Skin of body (tissue), 2 donors: Measurements from ENCODE around the gene POLQ. TPM values are rescaled to one million over a fixed set of nuclear protein-coding genes. Genes with fewer than 3 reads are reported as not detected.
"Not testable (repeated sequence)": the region's sequence is repeated elsewhere in the genome, so short reads cannot be mapped to it uniquely, and the experiment has no call there.

ENCODE experiments used
- DNase-seq: peaks from one replicate; lab custom pipeline; 2025; lab: John Stamatoyannopoulos, UW
- total RNA-seq: library from RNA; depleted of rRNA; stranded (reverse); fragments of >200 nt; gene quantifications from one replicate; pipeline ENCODE4 v1.2.3, GENCODE V29; 2014

Gene POLQ
- total RNA-seq, 1 donor from 2014 or later: 3.7 TPM

DNA sequence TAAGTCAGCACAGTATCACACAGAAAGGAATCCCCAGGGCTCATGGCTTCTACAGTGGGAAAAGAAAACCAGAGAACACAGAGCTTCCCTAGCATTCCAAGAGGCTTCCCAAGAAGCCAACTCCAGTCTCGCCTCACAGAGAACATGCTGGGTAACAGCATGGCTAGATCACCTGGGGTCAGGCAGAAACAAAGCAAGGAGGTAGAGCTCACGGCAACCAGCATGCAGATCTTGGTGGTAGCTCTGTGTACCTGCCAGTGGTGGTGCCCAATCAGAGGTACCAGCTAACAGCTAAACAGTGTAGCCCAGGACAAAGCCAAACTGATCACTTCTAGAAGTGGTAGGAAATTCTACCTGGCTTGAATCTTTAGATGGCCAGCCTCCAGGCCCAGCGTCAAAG lies 31.3 kb downstream of the POLQ start:
- DNase-seq: no peak

DNA sequence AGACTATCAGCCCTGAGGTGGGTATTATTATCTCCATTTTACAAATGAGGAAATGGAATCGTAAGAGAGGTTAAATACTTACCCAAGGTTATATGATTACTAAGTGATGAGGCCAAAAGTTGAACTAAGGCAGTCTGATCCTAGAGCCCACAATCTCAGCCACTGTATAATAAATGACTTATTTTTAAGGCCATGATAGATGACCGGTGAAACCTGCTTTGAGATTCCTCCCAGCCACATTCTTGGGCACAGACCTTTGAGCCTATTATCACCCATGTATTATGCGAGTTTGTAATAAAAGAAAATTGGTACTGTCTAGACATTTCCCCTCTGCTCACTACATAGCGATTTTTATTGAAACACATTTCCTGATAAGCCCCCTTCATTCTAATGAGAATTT lies 37.4 kb downstream of the POLQ start:
- DNase-seq: no peak

DNA sequence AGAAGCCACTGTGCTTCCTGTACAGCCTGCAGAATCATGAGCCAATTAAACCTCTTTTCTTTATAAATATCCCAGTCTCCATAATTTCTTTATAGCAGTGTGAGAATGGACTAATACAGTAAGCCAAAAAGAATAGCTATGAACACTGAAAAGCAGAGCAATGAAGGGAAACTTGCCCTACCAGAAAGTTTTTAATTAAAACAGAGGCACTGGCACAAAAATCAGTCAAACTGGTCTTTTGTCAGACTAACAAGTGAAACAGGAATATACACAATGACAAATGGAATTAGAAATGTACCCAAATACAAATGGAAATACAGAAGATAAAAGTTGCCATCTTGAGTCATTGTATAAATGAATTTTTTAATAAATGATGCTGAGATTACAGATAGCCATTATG lies 40.5 kb downstream of the POLQ start:
- DNase-seq: no peak

DNA sequence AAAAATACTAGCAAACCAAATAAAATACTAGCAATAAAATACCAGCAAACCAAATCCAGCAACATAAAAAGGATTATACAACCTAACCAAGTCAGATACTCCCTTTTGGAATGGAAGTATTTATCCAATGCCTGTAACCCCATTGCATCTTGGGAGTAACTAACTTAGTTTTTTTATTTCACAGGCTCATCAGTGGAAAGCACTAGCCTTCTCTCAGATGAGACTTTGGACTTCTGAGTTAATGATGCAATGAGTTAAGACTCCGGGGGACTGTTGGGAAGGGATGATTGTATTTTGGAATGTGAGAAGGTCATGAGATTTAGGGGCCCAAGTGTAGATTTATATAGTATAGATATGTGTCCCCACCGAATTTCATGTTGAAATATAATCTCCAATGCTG lies 41.2 kb downstream of the POLQ start:
- DNase-seq: no peak

DNA sequence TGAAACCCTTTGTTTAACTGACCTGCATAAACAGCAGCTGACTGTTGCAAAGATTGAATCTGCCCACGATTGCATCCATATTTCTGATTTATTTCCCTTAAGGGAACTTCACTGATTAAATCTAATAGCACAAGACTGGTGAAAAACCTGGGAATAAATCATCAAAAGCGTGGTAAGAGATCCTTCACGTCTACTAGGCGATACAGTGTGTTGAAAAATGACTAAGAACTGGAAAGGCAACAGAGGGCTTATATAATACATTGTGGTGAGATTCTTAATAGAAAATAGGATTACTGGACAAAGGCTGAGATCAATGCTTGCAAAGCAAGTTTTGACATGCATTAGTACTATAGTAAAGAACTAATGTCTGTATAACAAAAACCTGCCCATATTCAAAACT lies 49.0 kb downstream of the POLQ start:
- no peak for DNase-seq

DNA sequence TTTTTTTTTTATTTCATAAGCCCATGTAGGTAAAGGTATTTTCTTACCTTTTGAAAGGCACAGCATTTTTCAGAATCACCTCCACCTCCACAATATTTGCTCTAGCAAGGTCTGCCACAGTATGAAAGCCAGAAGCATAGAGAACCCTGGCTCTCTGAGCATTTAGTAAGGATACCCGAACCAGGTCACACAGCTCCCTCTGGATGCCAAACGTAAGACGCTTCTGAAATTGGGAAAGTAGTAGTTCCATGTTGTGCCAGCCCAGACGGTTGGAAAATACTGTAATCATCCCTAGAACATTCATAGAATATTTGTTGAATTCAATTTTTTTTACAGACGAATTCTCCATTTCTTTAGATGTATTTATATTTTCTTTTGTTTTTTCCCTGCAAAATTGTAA lies 52.4 kb downstream of the POLQ start:
- DNase-seq: no peak

DNA sequence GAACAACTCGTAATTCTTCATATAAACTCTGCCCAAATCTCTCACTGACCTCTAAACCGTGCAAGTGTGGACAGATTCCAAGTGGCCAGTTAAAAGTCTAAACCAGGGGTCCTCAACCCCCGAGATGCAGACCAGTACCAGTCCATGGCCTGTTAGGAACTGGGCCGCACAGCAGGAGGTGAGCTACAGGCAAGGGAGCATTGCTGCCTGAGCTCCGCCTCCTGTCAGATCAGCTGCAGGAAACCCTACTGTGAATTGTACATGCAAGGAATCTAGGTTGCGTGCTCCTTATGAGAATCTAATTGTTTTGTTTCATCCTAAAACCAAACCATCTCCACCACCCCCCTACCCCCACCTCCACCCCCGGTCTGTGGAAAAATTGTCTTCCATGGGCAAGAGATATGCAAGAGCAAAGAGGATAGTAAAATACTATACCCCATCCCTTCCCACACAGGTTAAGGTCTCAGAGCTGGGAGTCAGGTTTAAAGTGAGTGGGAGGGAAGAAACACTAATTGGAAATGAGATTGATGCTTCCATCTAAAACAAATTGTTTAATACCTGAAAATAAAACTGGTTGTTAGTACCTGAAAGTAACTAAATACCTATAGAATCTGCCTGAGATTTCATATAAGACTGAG lies 54.0 kb downstream of the POLQ start:
- DNase-seq: no peak

DNA sequence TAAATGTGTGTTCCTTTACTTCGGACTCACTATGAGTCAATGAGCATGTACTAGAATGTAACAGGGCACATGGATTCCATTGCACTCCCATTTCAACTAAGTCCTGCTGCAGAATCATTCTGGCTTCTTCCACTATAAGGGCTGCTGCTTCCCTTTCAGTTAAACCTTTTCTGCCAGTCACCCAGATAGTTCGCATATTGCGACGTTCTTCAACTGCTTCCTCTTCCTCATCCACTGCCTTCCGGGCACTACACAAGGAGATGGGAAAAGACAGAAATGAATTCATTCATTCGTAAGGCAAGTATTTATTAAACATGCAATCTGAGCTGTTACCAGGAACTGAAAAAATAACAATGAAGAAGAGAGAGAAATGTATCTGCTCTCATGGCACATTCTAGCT lies 55.6 kb downstream of the POLQ start:
- DNase-seq: no peak

DNA sequence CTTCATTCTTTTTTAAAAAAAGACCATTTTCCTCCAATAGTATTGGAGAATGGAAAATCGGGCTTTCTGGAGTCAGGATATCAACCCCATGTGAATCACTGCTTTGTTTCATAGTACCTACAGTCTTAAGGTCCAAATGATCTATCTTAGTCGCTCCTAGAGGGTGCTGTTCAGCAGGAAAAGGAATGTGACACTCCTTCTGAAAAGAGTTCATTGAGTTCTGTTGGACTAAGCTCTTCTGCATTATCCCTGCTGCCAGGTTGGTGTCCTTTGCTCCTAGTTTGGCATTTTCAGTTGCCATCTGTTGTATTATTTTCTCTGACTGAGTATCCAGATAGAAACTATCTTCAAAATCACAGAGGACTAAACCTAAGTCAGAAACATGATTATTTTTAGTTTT lies 57.2 kb downstream of the POLQ start:
- no peak for DNase-seq

DNA sequence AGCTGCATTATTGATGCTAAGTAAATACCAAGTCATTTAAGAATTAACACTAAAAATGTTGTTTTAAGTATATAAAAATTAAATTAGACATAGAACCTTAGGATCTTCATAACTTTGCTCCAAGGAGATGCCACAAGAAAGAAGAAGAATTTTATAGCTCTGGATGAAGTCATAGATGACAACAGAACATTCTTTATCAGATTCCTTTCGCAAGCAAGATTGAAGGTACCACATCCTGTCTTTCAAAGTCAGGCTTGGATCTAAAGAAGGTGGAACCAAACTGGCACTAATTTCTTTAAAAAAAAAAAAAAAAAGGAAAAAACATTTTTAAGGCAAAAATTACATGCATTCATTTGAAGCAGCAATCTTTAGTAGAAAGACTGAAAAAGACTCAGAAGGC lies 62.5 kb downstream of the POLQ start:
- no peak for DNase-seq

DNA sequence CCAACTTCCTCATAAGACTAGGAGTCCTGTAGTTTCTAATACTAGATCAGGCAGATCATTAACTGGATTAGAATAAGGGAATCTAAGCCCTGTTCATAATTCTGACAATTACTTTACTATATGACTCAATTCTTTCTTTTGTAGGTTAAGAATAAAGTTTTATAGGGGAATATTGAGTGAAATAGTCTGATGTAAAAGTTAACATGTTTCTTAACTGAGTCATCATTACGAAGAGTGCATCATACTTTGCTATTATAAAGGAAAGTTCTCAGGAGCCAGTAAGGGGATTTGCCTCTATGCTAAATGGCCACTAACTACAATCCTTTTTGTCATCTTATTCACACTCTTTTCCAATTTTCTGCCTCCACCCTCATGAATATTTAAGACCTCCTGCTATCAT lies 63.1 kb downstream of the POLQ start:
- no peak for DNase-seq

DNA sequence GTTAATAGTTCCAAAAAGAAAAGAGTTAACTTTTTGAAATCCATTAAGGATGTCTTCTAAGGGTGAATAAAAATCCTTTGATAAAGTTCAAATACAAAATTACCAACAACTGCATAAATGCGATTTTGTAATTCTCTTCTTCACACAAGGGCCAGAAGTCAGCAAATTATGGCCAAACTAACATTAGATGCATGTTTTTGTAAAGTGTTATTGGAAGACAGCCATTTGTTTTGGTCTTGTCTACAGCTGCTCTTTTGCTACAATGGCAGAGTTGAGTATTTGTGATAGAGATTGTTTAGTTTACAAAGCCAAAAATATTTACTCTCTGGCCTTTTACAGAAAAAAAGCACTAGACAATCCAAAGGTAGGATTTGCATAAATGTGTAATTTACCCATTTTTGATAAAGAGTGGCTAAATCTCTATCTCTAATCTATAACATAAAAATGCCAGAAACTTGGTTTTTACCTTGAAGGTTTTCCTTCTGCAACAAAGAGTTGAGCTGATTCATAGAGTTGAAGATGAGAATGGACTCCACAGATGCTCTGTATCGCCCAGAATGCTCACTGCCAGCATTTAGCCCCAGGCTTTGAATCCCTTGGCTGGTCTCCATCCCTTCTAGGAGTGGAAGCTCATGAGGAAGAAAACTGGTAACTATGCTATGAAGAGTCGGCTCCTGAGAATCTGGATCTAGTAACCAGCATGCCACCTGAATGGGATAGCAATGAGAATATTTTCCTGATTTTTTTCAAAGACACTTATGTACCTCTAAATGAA lies 64.5 kb downstream of the POLQ start:
- no peak for DNase-seq

DNA sequence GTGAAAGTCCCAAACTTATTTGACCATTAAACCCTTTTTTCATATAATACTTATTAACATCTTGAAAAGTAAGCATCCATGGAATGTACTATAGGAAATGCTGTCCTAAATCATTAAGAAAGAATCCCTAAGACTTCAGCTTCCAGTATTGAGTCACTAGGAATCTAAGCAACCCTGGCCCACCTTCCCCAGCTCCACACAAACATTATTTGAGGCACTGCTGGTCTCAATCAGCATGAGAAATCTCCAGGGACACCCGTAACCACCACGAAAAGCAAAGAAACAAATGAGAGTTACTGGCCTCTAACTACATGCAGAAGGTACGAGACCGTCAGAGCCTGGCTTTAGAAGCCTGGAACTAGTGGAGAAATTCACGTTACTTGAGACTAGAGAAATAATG lies 68.2 kb downstream of the POLQ start:
- no peak for DNase-seq

DNA sequence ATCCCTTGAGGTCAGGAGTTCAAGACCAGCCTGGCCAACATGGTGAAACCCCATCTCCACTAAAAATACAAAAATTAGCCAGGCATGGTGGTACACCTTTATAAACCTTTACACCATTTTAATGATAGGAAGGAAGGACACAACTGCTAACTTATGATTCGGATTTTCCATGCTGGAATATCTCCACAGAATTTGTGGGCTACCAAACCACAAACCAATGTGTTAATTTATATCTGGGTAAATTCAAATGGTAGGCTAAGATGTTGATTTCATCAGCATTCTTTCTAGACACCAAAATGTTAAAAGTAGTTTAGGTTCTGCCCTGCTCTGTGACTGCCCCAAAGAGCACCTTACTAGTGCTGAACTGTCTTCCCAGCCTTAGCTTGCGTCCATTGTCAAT lies 72.8 kb downstream of the POLQ start:
- no peak for DNase-seq

DNA sequence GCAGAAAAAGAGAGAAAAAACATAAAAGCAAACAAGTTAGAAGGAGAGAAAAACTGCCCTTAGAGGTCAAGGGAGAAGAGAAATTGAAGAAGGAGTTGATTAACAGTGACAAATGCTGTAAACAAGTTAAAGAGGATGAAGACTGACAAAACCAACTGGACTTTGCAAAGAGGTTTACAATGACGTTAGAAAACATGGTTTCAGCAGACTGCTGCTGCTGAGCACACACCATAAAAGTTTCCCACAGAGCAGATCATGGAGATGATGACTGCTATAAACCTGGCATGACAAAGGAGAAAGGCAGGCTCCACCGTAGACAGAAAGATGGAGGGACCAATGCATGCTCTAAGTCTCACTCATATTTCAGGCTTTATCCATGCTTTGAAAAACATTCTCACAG lies 78.7 kb downstream of the POLQ start:
- no peak for DNase-seq

DNA sequence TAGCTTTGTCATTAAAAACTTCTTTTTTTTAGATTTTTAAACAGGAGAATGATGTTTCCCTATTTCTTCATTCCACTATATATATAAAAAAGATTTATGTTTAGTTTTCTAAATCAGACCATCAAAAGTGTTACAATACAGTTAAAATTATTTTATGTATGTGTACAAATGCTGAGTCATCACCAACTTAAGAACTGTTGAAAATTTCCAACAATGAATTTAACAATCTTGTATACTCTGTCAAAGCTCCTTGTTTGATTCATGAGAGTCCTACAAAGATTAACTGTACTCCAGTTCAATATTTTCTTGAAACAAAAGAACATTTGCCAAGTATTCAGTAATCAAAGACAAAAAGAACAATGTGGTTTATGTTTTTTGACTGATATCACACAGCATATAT lies 82.0 kb downstream of the POLQ start:
- DNase-seq: no peak

DNA sequence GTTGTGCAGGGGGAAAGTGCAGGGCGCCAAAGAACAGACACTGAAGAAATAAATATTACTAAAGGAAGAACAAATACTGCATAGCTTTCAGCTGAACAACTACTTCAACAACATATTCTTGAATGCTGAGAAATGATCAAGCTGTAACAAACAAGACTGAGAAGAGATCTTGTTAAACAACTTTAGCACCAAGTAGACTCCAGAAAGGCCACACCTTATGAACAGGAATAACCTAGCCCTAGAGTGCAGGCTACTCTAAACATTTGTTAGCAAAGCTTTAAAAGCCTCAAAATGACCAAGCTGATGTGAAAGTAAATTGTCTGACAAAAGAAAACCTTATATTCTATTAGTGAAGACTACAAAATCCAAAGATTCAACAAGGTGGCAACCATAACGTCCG lies 83.2 kb downstream of the POLQ start:
- DNase-seq: no peak

DNA sequence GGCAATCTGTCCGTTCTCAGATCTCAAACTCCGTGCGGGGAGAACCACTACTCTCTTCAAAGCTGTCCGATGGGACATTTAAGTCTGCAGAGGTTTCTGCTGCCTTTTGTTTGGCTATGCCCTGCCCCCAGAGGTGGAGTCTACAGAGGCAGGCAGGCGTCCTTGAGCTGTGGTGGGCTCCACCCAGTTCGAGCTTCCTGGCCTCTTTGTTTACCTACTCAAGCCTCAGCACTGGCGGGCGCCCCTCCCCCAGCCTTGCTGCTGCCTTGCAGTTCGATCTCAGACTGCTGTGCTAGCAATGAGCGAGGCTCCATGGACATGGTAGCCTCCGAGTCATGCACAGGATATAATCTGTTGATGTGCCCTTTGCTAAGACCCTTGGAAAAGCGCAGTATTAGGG lies 94.0 kb downstream of the POLQ start:
- DNase-seq: not testable (repeated sequence)

DNA sequence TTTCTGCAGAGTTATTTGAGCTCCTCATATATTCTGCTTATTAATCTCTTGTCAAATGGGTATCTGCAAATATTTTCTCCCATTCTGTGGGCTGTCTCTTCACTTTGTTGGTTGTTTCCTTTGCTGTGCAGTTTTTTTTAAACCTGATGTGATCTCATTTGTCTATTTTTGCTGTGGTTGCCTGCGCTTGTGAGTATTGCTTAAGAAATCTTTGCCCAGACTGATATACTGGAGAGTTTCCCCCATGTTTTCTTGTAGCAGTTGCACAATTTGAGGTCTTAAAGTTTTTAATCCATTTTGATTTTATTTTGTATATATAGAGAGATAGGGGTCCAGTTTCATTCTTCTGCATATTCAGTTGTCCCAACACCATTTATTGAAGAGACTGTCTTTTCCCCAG lies 102.3 kb downstream of the POLQ start:
- no peak for DNase-seq

DNA sequence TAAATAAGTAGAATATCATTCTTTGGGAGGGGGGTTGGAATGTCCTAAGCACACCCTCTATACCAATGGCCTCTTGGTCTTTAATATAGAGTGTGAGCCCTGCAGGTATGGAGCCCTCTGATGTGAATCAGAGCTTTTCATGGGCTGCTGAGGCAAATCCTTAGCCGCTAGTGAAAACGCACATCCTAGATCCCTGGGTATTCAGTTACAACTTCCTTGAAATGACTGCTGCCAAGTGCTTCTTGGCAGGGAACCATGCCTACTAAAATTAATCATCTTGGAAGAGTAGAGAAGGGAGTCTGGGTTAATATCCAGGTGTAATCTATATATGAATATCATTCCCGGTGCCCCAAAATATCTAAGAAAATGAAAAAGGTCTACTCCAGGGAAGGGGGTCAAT lies 109.1 kb downstream of the POLQ start:
- DNase-seq: no peak

DNA sequence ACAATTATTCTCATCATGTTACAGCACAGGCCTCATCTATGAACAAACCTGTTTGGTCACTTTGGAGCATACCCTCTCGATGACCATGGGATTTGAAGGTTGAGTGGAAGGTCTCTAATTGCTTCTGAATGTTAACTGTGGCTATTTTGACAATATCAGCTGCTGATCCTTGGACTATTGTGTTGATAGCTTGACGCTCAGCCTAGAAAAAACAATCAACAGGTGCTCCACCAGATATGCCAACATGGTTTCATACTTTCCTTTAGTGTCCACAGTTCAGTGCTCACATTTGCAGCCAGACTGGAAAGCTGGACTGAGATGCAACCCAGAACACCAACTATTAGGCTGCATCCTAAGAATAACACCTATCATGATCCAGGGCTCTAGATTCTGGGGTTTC lies 109.7 kb downstream of the POLQ start:
- no peak for DNase-seq

DNA sequence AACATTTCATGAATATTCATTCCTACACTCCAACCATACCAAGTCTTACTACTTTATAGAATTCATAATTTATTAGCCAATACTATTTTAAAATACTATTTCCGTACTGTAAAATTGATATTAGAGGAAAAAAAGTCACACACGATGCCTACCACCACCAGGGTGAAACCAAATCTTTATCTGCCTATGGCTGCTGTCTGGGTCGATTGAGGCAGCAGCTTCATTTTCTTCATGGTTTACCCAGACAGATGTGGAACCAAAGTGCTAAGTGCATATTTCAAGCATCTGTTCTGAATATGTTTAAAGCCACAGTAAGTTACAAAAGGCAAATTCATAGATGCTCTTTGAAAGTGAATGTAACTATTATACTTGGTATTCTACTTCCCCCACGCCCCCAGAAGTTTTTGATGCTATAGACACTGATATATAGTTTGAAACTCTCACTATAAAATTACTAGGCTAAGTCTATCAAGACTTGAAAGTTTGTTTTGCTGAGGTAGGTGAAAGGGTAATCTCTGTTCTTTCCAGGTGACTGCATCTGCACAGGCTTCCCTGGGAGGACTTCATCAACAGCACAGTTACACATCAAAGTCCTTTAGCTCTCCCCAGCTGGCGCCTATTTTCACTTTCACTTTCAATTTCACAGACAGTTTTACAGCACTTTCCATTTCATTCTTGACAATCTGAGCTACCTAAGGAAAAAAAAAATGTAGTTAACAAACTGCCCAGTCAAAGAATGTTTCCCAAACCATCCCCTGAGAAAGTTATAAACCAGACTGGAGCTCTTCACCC lies 113.9 kb downstream of the POLQ start:
- DNase-seq: peak; percentile 2
